ENCODE measurements around the gene EMC9. TPM values are rescaled to one million over a fixed set of nuclear protein-coding genes. Genes with fewer than 3 reads are reported as not detected.

The EMC9 gene
- total and polyA plus RNA-seq, 7 experiments from 2014 or later, result 9.0 to 25.5 (median 13.4) TPM

GRCh38 chr14:24187539-24187915, 46.1 kb upstream of the EMC9 start:
- Mint-ChIP-seq H3K4me1 (peaks cover 20 to 45% (median 41%) of the 10 kb centered on the region in 7 donors), H3K27me3 (no peaks in the 10 kb centered on the region), H3K27ac (peak overlapping the region; percentile 82 to 96 (median 90)), H3K9me3 (peaks cover 0 to 3% (median 0%) of the 10 kb centered on the region in 11 donors), H3K4me3 (peak overlapping the region in 9 of 10 donors; percentile 89 to 92 (median 90)), H3K36me3 (peaks cover 0 to 19% (median 7%) of the 10 kb centered on the region in 5 donors)
- Histone ChIP-seq H3K27me3 (ENCODE audit: control insufficient read depth in 2 of 2, insufficient read depth in 2 of 2, low read length in 2 of 2) (no peaks in the 10 kb centered on the region), H3K27ac (ENCODE audit: low read depth, low read length) (peak overlapping the region; percentile 83), H3K4me3 (ENCODE audit: low read length) (peak overlapping the region; percentile 89), H3K4me1 (ENCODE audit: control insufficient read depth in 2 of 2, insufficient read depth in 2 of 2, low read length in 2 of 2) (peaks cover 15 to 16% of the 10 kb centered on the region in 2 donors), H3K36me3 (ENCODE audit: control insufficient read depth in 2 of 3, insufficient read depth in 3 of 3, low read length in 3 of 3) (peaks cover 5 to 52% (median 10%) of the 10 kb centered on the region in 3 experiments), H3K9me3 (ENCODE audit: control insufficient read depth in 2 of 3, low read length in 3 of 3) (no peaks in the 10 kb centered on the region)
- ATAC-seq (no peak), DNase-seq (no peak)
- ChIA-PET POLR2A (interaction anchor here (0.7 to 2.8 kb wide), 10 partner anchors 8 to 144 kb away, joined by 3 to 21 read pairs (median 5); partner anchors contain the start of genes CHMP4A, DCAF11, EMC9 and MDP1), CTCF (interaction anchor here (2.1 kb wide), 1 partner anchor 26 kb away, joined by 7 read pairs; the partner anchor contains the start of gene IRF9)
- intact Hi-C loops (cut with micrococcal nuclease), result no loop called here

GRCh38 chr14:24186831-24187538, 45.6 kb upstream of the EMC9 start:
- H3K27ac Mint-ChIP-seq, result peak overlapping the region in 7 of 9 donors; percentile 37 to 96 (median 62)
- peaks cover 0 to 4% (median 0%) of the 10 kb centered on the region in 11 donors for H3K9me3 Mint-ChIP-seq
- Histone ChIP-seq H3K36me3 (ENCODE audit: control insufficient read depth in 2 of 3, insufficient read depth in 3 of 3, low read length in 3 of 3) (peaks cover 1 to 53% (median 10%) of the 10 kb centered on the region in 3 experiments), H3K27me3 (ENCODE audit: control insufficient read depth in 2 of 2, insufficient read depth in 2 of 2, low read length in 2 of 2) (no peaks in the 10 kb centered on the region), H3K27ac (ENCODE audit: low read depth, low read length) (no peak overlapping the region), H3K4me3 (ENCODE audit: low read length) (no peak overlapping the region), H3K9me3 (ENCODE audit: control insufficient read depth in 2 of 3, low read length in 3 of 3) (no peaks in the 10 kb centered on the region), H3K4me1 (ENCODE audit: control insufficient read depth in 2 of 2, insufficient read depth in 2 of 2, low read length in 2 of 2) (peaks cover 15 to 16% of the 10 kb centered on the region in 2 donors)
- POLR2A ChIA-PET, result interaction anchor here (0.7 to 2.8 kb wide), 9 partner anchors 9 to 145 kb away, joined by 3 to 13 read pairs (median 5); partner anchors contain the start of genes CHMP4A, DHRS1, EMC9 and IRF9
- peaks cover 15 to 40% (median 37%) of the 10 kb centered on the region in 7 donors for H3K4me1 Mint-ChIP-seq
- CTCF ChIA-PET, result interaction anchor here (1.1 kb wide), 1 partner anchor 26 kb away, joined by 3 read pairs; the partner anchor contains the start of gene IRF9
- ATAC-seq (no peak), DNase-seq (no peak)
- intact Hi-C loops (cut with micrococcal nuclease), result no loop called here
- peak overlapping the region; percentile 26 to 92 (median 90) for H3K4me3 Mint-ChIP-seq
- H3K27me3 Mint-ChIP-seq, result no peaks in the 10 kb centered on the region
- H3K36me3 Mint-ChIP-seq, result peaks cover 0 to 16% (median 2%) of the 10 kb centered on the region in 5 donors

GRCh38 chr14:24185741-24186140, 44.4 kb upstream of the EMC9 start:
- Histone ChIP-seq H3K4me3 (ENCODE audit: low read length) (no peak overlapping the region), H3K4me1 (ENCODE audit: control insufficient read depth in 2 of 2, insufficient read depth in 2 of 2, low read length in 2 of 2) (peaks cover 15 to 16% of the 10 kb centered on the region in 2 donors), H3K36me3 (ENCODE audit: control insufficient read depth in 2 of 3, insufficient read depth in 3 of 3, low read length in 3 of 3) (peaks cover 0 to 59% (median 10%) of the 10 kb centered on the region in 3 experiments), H3K27ac (ENCODE audit: low read depth, low read length) (no peak overlapping the region), H3K9me3 (ENCODE audit: control insufficient read depth in 2 of 3, low read length in 3 of 3) (no peaks in the 10 kb centered on the region), H3K27me3 (ENCODE audit: control insufficient read depth in 2 of 2, insufficient read depth in 2 of 2, low read length in 2 of 2) (no peaks in the 10 kb centered on the region)
- CTCF ChIA-PET, result interaction anchor here (1.1 to 1.4 kb wide), 3 partner anchors 21 to 77 kb away, joined by 3 to 4 read pairs (median 3); partner anchors contain the start of gene IRF9
- POLR2A ChIA-PET, result interaction anchor here (0.6 to 2.2 kb wide), 10 partner anchors 9 to 114 kb away, joined by 3 to 9 read pairs (median 4); partner anchors contain the start of genes CHMP4A, DHRS1, IRF9 and NOP9
- Mint-ChIP-seq H3K36me3 (peaks cover 0 to 15% (median 4%) of the 10 kb centered on the region in 5 donors), H3K27me3 (no peaks in the 10 kb centered on the region), H3K9me3 (peaks cover 0 to 4% (median 0%) of the 10 kb centered on the region in 11 donors), H3K4me3 (peak overlapping the region in 1 of 10 donors; percentile 21), H3K27ac (peak overlapping the region in 2 of 9 donors; percentile 67 to 71), H3K4me1 (peaks cover 12 to 36% (median 29%) of the 10 kb centered on the region in 7 donors)
- DNase-seq (no peak), ATAC-seq (no peak)
- intact Hi-C loops (cut with micrococcal nuclease), result no loop called here

- DNase-seq, result no peak
- no peaks in the 10 kb centered on the region for H3K27me3 Mint-ChIP-seq
- Histone ChIP-seq H3K27ac (ENCODE audit: low read depth, low read length) (no peak overlapping the region), H3K4me3 (ENCODE audit: low read length) (no peak overlapping the region), H3K9me3 (ENCODE audit: control insufficient read depth in 2 of 3, low read length in 3 of 3) (no peaks in the 10 kb centered on the region), H3K27me3 (ENCODE audit: control insufficient read depth in 2 of 2, insufficient read depth in 2 of 2, low read length in 2 of 2) (no peaks in the 10 kb centered on the region), H3K4me1 (ENCODE audit: control insufficient read depth in 2 of 2, insufficient read depth in 2 of 2, low read length in 2 of 2) (peaks cover 15 to 16% of the 10 kb centered on the region in 2 donors), H3K36me3 (ENCODE audit: control insufficient read depth in 2 of 3, insufficient read depth in 3 of 3, low read length in 3 of 3) (peaks cover 0 to 66% (median 10%) of the 10 kb centered on the region in 3 experiments)
- H3K4me1 Mint-ChIP-seq, result peaks cover 12 to 33% (median 27%) of the 10 kb centered on the region in 7 donors
- POLR2A ChIA-PET, result interaction anchor here (0.7 to 2.2 kb wide), 8 partner anchors 9 to 58 kb away, joined by 3 to 9 read pairs (median 3); partner anchors contain the start of genes CHMP4A, IRF9 and TINF2
- intact Hi-C loops (cut with micrococcal nuclease), result no loop called here
- peak overlapping the region in 1 of 9 donors; percentile 65 for H3K27ac Mint-ChIP-seq
- CTCF ChIA-PET, result interaction anchor here (1.3 to 1.4 kb wide), 2 partner anchors 20 to 76 kb away, joined by 3 to 4 read pairs; no protein-coding TSS in a partner anchor
- H3K9me3 Mint-ChIP-seq, result peaks cover 0 to 4% (median 0%) of the 10 kb centered on the region in 11 donors
- ATAC-seq, result no peak
- H3K36me3 Mint-ChIP-seq, result peaks cover 0 to 17% (median 4%) of the 10 kb centered on the region in 5 donors
- peak overlapping the region in 1 of 10 donors; percentile 38 for H3K4me3 Mint-ChIP-seq
Measured at GRCh38 chr14:24185026-24185425, 43.6 kb upstream of the EMC9 start.

GRCh38 chr14:24184104-24184970, 42.9 kb upstream of the EMC9 start:
- Mint-ChIP-seq H3K27ac (peak overlapping the region in 2 of 9 donors; percentile 32 to 69), H3K4me3 (no peak overlapping the region), H3K27me3 (no peaks in the 10 kb centered on the region), H3K4me1 (peaks cover 10 to 29% (median 22%) of the 10 kb centered on the region in 7 donors), H3K9me3 (peaks cover 0 to 4% (median 0%) of the 10 kb centered on the region in 11 donors), H3K36me3 (peaks cover 0 to 18% (median 4%) of the 10 kb centered on the region in 5 donors)
- intact Hi-C loops (cut with micrococcal nuclease), result no loop called here
- Histone ChIP-seq H3K4me1 (ENCODE audit: control insufficient read depth in 2 of 2, insufficient read depth in 2 of 2, low read length in 2 of 2) (peaks cover 15% of the 10 kb centered on the region in 2 donors), H3K27ac (ENCODE audit: low read depth, low read length) (no peak overlapping the region), H3K27me3 (ENCODE audit: control insufficient read depth in 2 of 2, insufficient read depth in 2 of 2, low read length in 2 of 2) (no peaks in the 10 kb centered on the region), H3K4me3 (ENCODE audit: low read length) (no peak overlapping the region), H3K36me3 (ENCODE audit: control insufficient read depth in 2 of 3, insufficient read depth in 3 of 3, low read length in 3 of 3) (peaks cover 0 to 73% (median 10%) of the 10 kb centered on the region in 3 experiments), H3K9me3 (ENCODE audit: control insufficient read depth in 2 of 3, low read length in 3 of 3) (no peaks in the 10 kb centered on the region)
- CTCF ChIA-PET, result interaction anchor here (1.3 to 1.4 kb wide), 2 partner anchors 19 to 75 kb away, joined by 3 to 4 read pairs; no protein-coding TSS in a partner anchor
- ATAC-seq (no peak), DNase-seq (peak in 1 of 9 donors; percentile 26)
- POLR2A ChIA-PET, result interaction anchor here (0.7 to 2.2 kb wide), 8 partner anchors 9 to 70 kb away, joined by 3 to 9 read pairs (median 3); partner anchors contain the start of genes DCAF11, IRF9 and TINF2
